Endothelial cell of hepatic sinusoid (primary cell): Measurements from ENCODE around the gene ENC1.

ENCODE experiments used
- in situ Hi-C: cut with HindIII; loops from 2 replicates; pipeline ENCODE4 v1.10.0; 2017; ENCODE audit warnings: low sequenced_read_pairs

Gene ENC1

DNA sequence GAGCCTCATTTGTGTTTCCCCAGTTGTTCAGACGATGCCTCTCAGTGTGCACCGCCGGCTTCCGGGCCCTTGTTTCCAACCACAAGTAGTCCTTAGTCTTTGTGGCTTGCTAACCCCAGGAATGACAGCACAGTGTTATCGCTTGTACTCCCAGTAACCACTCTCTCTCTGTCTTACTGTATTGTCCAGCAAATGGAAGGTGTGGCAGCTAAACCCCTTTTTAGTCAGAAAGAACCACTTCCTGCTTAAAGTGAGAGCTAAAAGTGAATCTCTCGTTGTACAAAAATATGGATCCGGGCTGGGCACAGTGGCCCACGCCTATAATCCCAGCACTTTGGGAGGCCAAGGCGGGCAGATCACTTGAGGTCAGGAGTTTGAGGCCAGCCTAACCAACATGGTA, 61.3 kb downstream of the ENC1 start:
- in situ Hi-C loops, result loop anchor here (5.0 kb wide), 1 partner anchor 42 kb away; no protein-coding TSS in a partner anchor

DNA sequence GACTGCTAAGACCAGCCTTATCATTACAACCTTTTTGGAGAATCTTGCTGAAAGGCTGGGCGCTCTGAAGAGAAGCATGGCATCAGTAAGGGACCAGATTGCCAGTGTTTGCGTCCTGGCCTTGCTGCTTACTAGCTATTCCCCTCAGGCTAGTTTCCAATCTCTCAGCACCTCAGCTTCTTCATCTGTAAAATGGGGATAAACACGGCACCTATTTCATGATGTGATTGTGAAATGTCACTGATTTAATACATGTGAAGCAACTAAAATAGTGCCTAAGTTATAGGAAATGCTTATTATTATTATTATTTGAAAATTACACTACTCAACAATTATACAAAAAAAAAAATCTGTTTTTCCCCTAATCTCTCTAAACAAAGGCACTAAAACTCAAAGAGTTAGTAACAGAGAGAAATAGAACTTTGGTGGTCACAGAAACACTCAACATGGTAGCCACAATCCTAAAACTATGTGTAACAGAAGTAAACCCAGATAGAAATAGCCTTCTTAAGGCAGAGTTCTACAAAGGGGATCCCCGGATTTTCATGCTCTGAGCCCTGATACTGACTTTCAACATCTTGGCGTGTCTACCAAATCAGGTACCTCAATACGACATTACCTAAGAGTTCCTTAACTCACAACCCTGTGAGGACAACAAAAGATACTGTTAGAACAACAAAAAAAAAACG, 62.0 kb downstream of the ENC1 start:
- in situ Hi-C loops, result loop anchor here (5.0 kb wide), 1 partner anchor 41 kb away; no protein-coding TSS in a partner anchor
